ENCODE measurements around the gene GJD3. TPM values are rescaled to one million over a fixed set of nuclear protein-coding genes. Genes with fewer than 3 reads are reported as not detected.

The GJD3 gene
- total and polyA plus RNA-seq, 8 donors = 0.55 to 1.2 TPM; not detected in 6

GRCh38 chr17:40326014-40326831 is 38.3 kb downstream of the GJD3 start:
- peak overlapping the region; percentile 15 to 98 (median 93) for H3K27ac ChIP-seq
- intact Hi-C loops (cut with DNase I; ENCODE audit: low total_unique reads) = no loop called here
- H3K4me1 ChIP-seq = peaks cover 88 to 100% (median 98%) of the 10 kb centered on the region in 4 donors
- H3K27me3 ChIP-seq = no peaks in the 10 kb centered on the region
- peak overlapping the region in 1 of 4 donors; percentile 27 for H3K4me3 ChIP-seq
- WGBS, 5 donors = 34 to 52% (median 43%) methylated on average over 14 to 17 of the region's 17 CpGs
- peaks cover 0 to 4% (median 2%) of the 10 kb centered on the region in 4 donors for H3K36me3 ChIP-seq
- no peaks in the 10 kb centered on the region for H3K9me3 ChIP-seq
- DNase-seq = peak in 1 of 2 donors; percentile 56
- TF ChIP-seq EP300 (IDR thresholded peaks at IDR 0.05) = no peak
- TF ChIP-seq CTCF (IDR thresholded peaks at IDR 0.05) = no peak
- TF ChIP-seq POLR2A (IDR thresholded peaks at IDR 0.05) = no peak

- H3K9me3 ChIP-seq = no peaks in the 10 kb centered on the region
- no peaks in the 10 kb centered on the region for H3K27me3 ChIP-seq
- H3K27ac ChIP-seq = peak overlapping the region; percentile 8 to 98 (median 93)
- peak in 1 of 2 donors; percentile 16 for DNase-seq
- H3K36me3 ChIP-seq = no peaks in the 10 kb centered on the region
- H3K4me1 ChIP-seq = peaks cover 88 to 100% (median 98%) of the 10 kb centered on the region in 4 donors
- WGBS, 5 donors = 74 to 80% (median 78%) methylated on average over 13 of the region's 13 CpGs
- no peak for TF ChIP-seq EP300 (IDR thresholded peaks at IDR 0.05)
- TF ChIP-seq POLR2AphosphoS5 (IDR thresholded peaks at IDR 0.05) = no peak
- intact Hi-C loops (cut with DNase I; ENCODE audit: low total_unique reads) = no loop called here
- no peak overlapping the region for H3K4me3 ChIP-seq
Measured at GRCh38 chr17:40325156-40326013, 39.2 kb downstream of the GJD3 start.

- TF ChIP-seq CTCF (IDR thresholded peaks at IDR 0.05) (no peak), POLR2AphosphoS5 (IDR thresholded peaks at IDR 0.05) (no peak), EP300 (IDR thresholded peaks at IDR 0.05) (no peak), POLR2A (IDR thresholded peaks at IDR 0.05) (no peak)
- intact Hi-C loops (cut with DNase I; ENCODE audit: low total_unique reads) = no loop called here
- peak in 1 of 2 donors; percentile 79 for DNase-seq
- no peaks in the 10 kb centered on the region for H3K9me3 ChIP-seq
- peaks cover 93 to 100% (median 99%) of the 10 kb centered on the region in 4 donors for H3K4me1 ChIP-seq
- H3K4me3 ChIP-seq = peak overlapping the region; percentile 2 to 93 (median 58)
- no peaks in the 10 kb centered on the region for H3K27me3 ChIP-seq
- no peaks in the 10 kb centered on the region for H3K36me3 ChIP-seq
- WGBS, 5 donors = 24 to 39% (median 35%) methylated on average over 10 of the region's 10 CpGs
- H3K27ac ChIP-seq = peak overlapping the region; percentile 70 to 98 (median 93)
Measured at GRCh38 chr17:40323391-40324381, 40.9 kb downstream of the GJD3 start.
